ENCODE measurements around the gene KRT77.

DNA sequence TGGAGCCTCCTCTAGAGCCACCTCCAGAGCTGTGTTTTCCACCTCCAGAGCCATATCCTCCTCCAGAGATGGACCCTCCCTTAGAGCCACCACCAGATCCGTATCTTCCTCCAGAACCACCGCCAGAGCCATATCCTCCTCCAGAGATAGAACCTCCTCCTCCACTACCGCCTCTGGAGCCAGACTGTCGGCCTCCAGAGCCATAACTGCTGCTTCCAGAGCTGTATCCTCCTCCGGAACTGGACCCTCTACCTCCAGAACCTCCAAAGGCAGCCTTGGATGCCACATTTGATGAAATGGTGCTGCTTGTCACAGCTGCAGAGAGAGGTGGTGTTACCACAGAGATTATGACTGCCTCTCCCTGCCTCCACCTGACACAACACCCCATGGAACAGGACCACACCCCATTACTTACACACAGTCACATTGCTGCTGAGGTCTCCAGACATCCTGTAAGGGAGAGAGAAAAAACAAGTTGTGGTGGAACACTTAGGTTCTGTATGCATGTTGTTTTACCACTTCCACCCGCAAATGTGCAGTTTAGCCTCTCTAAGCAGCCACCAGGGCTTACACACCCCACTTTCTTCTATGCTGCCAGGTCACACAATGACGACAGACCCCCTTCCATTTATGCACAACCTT is 58.1 kb downstream of the KRT77 start:
- TF ChIP-seq POLR2AphosphoS5 (IDR thresholded peaks at IDR 0.05; ENCODE audit: low read depth) (no peak), CTCF (conservative IDR thresholded peaks at IDR 0.05; ENCODE audit: low read depth in 2 of 2) (no peak), EZH2phosphoT487 (IDR thresholded peaks at IDR 0.05; ENCODE audit: unreplicated experiment) (no peak), EZH2 (IDR thresholded peaks at IDR 0.05; ENCODE audit: low read depth, unreplicated experiment) (no peak), STAT1 (IDR thresholded peaks at IDR 0.05; ENCODE audit: unreplicated experiment) (no peak), ETS1 (IDR thresholded peaks at IDR 0.05) (no peak), CREB1 (CRISPR knock-in tag; IDR thresholded peaks at IDR 0.05; ENCODE audit: low read depth) (no peak), JUNB (IDR thresholded peaks at IDR 0.05; ENCODE audit: unreplicated experiment) (no peak), ZNF114 (CRISPR knock-in tag; IDR thresholded peaks at IDR 0.05) (no peak), ZNF462 (CRISPR knock-in tag; IDR thresholded peaks at IDR 0.05) (no peak), ZNF331 (CRISPR knock-in tag; IDR thresholded peaks at IDR 0.05; ENCODE audit: low read depth) (no peak)
- TF ChIP-seq, protein P1, sequence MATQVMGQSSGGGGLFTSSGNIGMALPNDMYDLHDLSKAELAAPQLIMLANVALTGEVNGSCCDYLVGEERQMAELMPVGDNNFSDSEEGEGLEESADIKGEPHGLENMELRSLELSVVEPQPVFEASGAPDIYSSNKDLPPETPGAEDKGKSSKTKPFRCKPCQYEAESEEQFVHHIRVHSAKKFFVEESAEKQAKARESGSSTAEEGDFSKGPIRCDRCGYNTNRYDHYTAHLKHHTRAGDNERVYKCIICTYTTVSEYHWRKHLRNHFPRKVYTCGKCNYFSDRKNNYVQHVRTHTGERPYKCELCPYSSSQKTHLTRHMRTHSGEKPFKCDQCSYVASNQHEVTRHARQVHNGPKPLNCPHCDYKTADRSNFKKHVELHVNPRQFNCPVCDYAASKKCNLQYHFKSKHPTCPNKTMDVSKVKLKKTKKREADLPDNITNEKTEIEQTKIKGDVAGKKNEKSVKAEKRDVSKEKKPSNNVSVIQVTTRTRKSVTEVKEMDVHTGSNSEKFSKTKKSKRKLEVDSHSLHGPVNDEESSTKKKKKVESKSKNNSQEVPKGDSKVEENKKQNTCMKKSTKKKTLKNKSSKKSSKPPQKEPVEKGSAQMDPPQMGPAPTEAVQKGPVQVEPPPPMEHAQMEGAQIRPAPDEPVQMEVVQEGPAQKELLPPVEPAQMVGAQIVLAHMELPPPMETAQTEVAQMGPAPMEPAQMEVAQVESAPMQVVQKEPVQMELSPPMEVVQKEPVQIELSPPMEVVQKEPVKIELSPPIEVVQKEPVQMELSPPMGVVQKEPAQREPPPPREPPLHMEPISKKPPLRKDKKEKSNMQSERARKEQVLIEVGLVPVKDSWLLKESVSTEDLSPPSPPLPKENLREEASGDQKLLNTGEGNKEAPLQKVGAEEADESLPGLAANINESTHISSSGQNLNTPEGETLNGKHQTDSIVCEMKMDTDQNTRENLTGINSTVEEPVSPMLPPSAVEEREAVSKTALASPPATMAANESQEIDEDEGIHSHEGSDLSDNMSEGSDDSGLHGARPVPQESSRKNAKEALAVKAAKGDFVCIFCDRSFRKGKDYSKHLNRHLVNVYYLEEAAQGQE (IDR thresholded peaks at IDR 0.05; ENCODE audit: unreplicated experiment), result no peak

Measured in GM23338 (cell line).